HepG2 (cell line): Measurements from ENCODE around the gene ANKLE1. TPM values are rescaled to one million over a fixed set of nuclear protein-coding genes. Genes with fewer than 3 reads are reported as not detected.

ENCODE experiments used
- BORCS8-MEF2B ChIP-seq: sonication (generic); formaldehyde crosslinking; IDR thresholded peaks from 2 replicates; pipeline ENCODE4 v1.8.0; 2022; ENCODE audit warnings: mild to moderate bottlenecking, missing genetic modification reagents
- ERF ChIP-seq: IDR thresholded peaks from 2 replicates; pipeline ENCODE4 v1.6.1; 2018; ENCODE audit warnings: missing biosample characterization, missing genetic modification reagents
- FOXA1 ChIP-seq, 2 experiments: fragments of 450-650 bp in 1 of 2; sonication (generic) in 1 of 2; formaldehyde crosslinking in 1 of 2; IDR thresholded peaks; 2 replicates each; pipeline versions ENCODE4 v1.4.0 to v1.6.1; 2016 to 2020; ENCODE audit warnings: missing genetic modification reagents in 1 of 2
- PRPF4 ChIP-seq: fragments of 200-400 bp; formaldehyde crosslinking; IDR thresholded peaks from 2 replicates; pipeline ENCODE4 v1.6.1; 2016; ENCODE audit warnings: low read length, low read depth; ENCODE audit not compliant: poor library complexity, severe bottlenecking
- REPIN1 ChIP-seq: sonication (generic); formaldehyde crosslinking; IDR thresholded peaks from 2 replicates; pipeline ENCODE4 v1.8.0; 2022; ENCODE audit warnings: missing genetic modification reagents, low read depth, mild to moderate bottlenecking, borderline replicate concordance
- ZBTB43 ChIP-seq: sonication (generic); formaldehyde crosslinking; conservative IDR thresholded peaks from 2 replicates; pipeline ENCODE4 v1.4.0; 2020; ENCODE audit warnings: missing genetic modification reagents
- ZEB1 ChIP-seq: IDR thresholded peaks from 2 replicates; pipeline ENCODE4 v1.6.1; 2012; ENCODE audit warnings: mild to moderate bottlenecking, low read depth, inconsistent platforms; ENCODE audit not compliant: insufficient replicate concordance
- ZFY ChIP-seq: sonication (generic); formaldehyde crosslinking; IDR thresholded peaks from 2 replicates; pipeline ENCODE4 v1.4.0; 2020; ENCODE audit warnings: missing genetic modification reagents
- ZNF138 ChIP-seq: sonication (generic); formaldehyde crosslinking; IDR thresholded peaks from 2 replicates; pipeline ENCODE4 v1.5.0; 2020; ENCODE audit warnings: mild to moderate bottlenecking, low read depth, missing genetic modification reagents
- ZNF337 ChIP-seq: sonication (generic); formaldehyde crosslinking; IDR thresholded peaks from 2 replicates; pipeline ENCODE4 v1.5.1; 2020; ENCODE audit warnings: missing genetic modification reagents, low read depth, mild to moderate bottlenecking, borderline replicate concordance
- ZNF563 ChIP-seq: sonication (generic); formaldehyde crosslinking; IDR thresholded peaks from 2 replicates; pipeline ENCODE4 v1.8.0; 2022; ENCODE audit warnings: mild to moderate bottlenecking, moderate library complexity, missing genetic modification reagents
- ZNF572 ChIP-seq: sonication (generic); formaldehyde crosslinking; IDR thresholded peaks from 2 replicates; pipeline ENCODE4 v1.5.1; 2020; ENCODE audit warnings: mild to moderate bottlenecking, missing genetic modification reagents
- ZNF615 ChIP-seq: sonication (generic); formaldehyde crosslinking; IDR thresholded peaks from 2 replicates; pipeline ENCODE4 v1.5.0; 2020; ENCODE audit warnings: mild to moderate bottlenecking, missing genetic modification reagents, borderline replicate concordance
- polyA plus RNA-seq, 8 experiments: library from polyadenylated mRNA; depleted of rRNA in 3 of 8; stranded (reverse) in 7 of 8; unstranded in 1 of 8; fragments of >200 nt; fragmentation: Illumina TruSeq in 4 of 8; extraction: Trizol in 4 of 8; gene quantifications; 2 replicates each; pipeline versions ENCODE4 v1.2.1 to v1.2.3, GENCODE V29; 2011 to 2016; ENCODE audit warnings: low read depth in 4 of 8, missing spikeins in 1 of 8, mixed read lengths in 1 of 8; ENCODE audit not compliant: insufficient read depth in 1 of 8
- total RNA-seq, 5 experiments: library from RNA; depleted of rRNA; stranded (reverse); fragments of >200 nt; fragmentation: Illumina TruSeq; extraction: Trizol; gene quantifications; 2 replicates each; pipeline ENCODE4 v1.2.3, GENCODE V29; 2016; ENCODE audit warnings: low read depth in 1 of 5
- TF ChIP-seq, protein P1 (sequence below): sonication (generic); formaldehyde crosslinking; IDR thresholded peaks from 2 replicates; pipeline ENCODE4 v1.5.0; 2020; ENCODE audit warnings: mild to moderate bottlenecking, missing genetic modification reagents
- TF ChIP-seq, protein P2 (sequence below): sonication (generic); formaldehyde crosslinking; IDR thresholded peaks from 2 replicates; pipeline ENCODE4 v1.8.1; 2022; ENCODE audit warnings: mild to moderate bottlenecking, missing genetic modification reagents
- TF ChIP-seq, protein P3 (sequence below): sonication (generic); formaldehyde crosslinking; IDR thresholded peaks from 2 replicates; pipeline ENCODE4 v1.5.0; 2020; ENCODE audit warnings: mild to moderate bottlenecking, missing genetic modification reagents
- TF ChIP-seq, protein P4 (sequence below): IDR thresholded peaks from 2 replicates; pipeline ENCODE4 v1.6.1; 2016
- TF ChIP-seq, protein P5 (sequence below): IDR thresholded peaks from 2 replicates; pipeline ENCODE4 v1.6.1; 2018; ENCODE audit warnings: missing genetic modification reagents, mild to moderate bottlenecking, missing compliant biosample characterization

The ANKLE1 gene
- total and polyA plus RNA-seq, 2 of the 13 experiments (the other 11 are each of a cell fraction or from before 2014, with no cell fraction given) = 0.69 to 1.5 TPM

DNA sequence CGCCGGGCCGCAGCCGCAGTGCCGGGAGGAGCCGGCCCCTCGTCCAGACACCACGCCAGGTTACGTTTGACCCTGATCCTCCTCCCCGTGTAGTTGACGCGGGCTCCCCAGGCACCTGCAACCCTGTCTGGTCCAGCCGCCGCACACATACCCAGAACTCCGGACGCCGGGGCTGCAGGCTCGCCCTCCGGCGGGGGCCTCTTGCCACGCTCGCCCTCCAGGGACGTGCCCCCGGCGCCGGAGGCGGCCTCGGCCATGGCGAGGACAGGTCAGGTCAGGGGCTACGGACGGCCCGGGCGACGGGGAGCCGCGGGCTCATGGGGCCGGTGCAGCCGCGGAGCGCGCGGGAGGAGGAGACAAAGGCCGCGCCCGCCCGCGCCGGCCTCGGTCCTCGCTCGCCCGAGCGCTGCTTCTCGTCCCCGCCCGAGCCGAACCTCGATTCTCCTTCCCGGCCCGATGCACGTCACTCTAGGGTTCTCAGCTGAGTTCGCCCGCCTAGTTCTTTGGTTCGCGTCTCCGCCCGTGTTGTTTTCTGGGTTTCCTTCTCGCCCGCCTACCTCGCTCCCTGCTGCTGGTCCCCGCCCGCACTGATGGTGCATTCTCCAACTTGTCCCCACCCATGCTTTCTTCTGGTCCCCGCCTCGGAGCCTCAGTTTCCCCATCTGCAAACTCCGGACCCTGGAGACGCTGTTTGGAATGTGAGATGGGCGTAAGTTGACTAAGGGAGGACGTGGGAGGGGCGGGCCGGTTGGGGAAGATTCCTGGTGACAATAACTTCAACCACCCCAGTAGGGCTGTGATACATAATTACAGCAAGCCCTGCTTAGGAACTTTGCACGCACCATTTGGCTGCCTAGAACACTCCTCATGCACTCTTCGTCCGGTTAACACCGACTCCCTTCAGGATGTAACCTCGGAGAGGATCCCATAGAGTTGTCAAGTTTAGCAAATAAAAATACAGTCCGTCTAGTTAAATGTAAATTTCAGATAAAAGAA, 53.0 kb downstream of the ANKLE1 start, which contains the start of gene ANO8 (continued):
- TF ChIP-seq, protein P1, sequence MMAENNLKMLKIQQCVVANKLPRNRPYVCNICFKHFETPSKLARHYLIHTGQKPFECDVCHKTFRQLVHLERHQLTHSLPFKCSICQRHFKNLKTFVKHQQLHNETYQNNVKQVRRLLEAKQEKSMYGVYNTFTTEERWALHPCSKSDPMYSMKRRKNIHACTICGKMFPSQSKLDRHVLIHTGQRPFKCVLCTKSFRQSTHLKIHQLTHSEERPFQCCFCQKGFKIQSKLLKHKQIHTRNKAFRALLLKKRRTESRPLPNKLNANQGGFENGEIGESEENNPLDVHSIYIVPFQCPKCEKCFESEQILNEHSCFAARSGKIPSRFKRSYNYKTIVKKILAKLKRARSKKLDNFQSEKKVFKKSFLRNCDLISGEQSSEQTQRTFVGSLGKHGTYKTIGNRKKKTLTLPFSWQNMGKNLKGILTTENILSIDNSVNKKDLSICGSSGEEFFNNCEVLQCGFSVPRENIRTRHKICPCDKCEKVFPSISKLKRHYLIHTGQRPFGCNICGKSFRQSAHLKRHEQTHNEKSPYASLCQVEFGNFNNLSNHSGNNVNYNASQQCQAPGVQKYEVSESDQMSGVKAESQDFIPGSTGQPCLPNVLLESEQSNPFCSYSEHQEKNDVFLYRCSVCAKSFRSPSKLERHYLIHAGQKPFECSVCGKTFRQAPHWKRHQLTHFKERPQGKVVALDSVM (CRISPR knock-in tag) = peak; percentile 88
- TF ChIP-seq, protein P2, sequence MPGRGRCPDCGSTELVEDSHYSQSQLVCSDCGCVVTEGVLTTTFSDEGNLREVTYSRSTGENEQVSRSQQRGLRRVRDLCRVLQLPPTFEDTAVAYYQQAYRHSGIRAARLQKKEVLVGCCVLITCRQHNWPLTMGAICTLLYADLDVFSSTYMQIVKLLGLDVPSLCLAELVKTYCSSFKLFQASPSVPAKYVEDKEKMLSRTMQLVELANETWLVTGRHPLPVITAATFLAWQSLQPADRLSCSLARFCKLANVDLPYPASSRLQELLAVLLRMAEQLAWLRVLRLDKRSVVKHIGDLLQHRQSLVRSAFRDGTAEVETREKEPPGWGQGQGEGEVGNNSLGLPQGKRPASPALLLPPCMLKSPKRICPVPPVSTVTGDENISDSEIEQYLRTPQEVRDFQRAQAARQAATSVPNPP (CRISPR knock-in tag) = 0 out of 2 replicates have a peak, but pooled peaks have one; percentile 32
- no peak for TF ChIP-seq ZEB1
- TF ChIP-seq FOXA1 (IDR thresholded peaks at IDR 0.05) = no peak
- TF ChIP-seq FOXA1 (CRISPR knock-in tag; IDR thresholded peaks at IDR 0.05) = no peak
- TF ChIP-seq ZNF572 (CRISPR knock-in tag) = no peak
- TF ChIP-seq ZNF563 (CRISPR knock-in tag) = no peak; the same call in 1 of the 2 replicates
- TF ChIP-seq, protein P3, sequence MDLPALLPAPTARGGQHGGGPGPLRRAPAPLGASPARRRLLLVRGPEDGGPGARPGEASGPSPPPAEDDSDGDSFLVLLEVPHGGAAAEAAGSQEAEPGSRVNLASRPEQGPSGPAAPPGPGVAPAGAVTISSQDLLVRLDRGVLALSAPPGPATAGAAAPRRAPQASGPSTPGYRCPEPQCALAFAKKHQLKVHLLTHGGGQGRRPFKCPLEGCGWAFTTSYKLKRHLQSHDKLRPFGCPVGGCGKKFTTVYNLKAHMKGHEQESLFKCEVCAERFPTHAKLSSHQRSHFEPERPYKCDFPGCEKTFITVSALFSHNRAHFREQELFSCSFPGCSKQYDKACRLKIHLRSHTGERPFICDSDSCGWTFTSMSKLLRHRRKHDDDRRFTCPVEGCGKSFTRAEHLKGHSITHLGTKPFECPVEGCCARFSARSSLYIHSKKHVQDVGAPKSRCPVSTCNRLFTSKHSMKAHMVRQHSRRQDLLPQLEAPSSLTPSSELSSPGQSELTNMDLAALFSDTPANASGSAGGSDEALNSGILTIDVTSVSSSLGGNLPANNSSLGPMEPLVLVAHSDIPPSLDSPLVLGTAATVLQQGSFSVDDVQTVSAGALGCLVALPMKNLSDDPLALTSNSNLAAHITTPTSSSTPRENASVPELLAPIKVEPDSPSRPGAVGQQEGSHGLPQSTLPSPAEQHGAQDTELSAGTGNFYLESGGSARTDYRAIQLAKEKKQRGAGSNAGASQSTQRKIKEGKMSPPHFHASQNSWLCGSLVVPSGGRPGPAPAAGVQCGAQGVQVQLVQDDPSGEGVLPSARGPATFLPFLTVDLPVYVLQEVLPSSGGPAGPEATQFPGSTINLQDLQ (CRISPR knock-in tag) = no peak
- TF ChIP-seq REPIN1 (CRISPR knock-in tag) = peak; percentile 79
- no peak for TF ChIP-seq ZNF337 (CRISPR knock-in tag)
- TF ChIP-seq PRPF4 = no peak
- TF ChIP-seq, protein P4, sequence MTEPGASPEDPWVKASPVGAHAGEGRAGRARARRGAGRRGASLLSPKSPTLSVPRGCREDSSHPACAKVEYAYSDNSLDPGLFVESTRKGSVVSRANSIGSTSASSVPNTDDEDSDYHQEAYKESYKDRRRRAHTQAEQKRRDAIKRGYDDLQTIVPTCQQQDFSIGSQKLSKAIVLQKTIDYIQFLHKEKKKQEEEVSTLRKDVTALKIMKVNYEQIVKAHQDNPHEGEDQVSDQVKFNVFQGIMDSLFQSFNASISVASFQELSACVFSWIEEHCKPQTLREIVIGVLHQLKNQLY (CRISPR knock-in tag) = no peak
- TF ChIP-seq BORCS8-MEF2B (CRISPR knock-in tag) = peak; percentile 45; the same call in 1 of the 2 replicates
- TF ChIP-seq ZFY (CRISPR knock-in tag) = peak; percentile 94
- TF ChIP-seq ERF = peak; percentile 37; the same call in 1 of the 2 replicates
- no peak for TF ChIP-seq ZNF615 (CRISPR knock-in tag)
- TF ChIP-seq ZNF138 = no peak
- TF ChIP-seq, protein P5, sequence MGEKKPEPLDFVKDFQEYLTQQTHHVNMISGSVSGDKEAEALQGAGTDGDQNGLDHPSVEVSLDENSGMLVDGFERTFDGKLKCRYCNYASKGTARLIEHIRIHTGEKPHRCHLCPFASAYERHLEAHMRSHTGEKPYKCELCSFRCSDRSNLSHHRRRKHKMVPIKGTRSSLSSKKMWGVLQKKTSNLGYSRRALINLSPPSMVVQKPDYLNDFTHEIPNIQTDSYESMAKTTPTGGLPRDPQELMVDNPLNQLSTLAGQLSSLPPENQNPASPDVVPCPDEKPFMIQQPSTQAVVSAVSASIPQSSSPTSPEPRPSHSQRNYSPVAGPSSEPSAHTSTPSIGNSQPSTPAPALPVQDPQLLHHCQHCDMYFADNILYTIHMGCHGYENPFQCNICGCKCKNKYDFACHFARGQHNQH (CRISPR knock-in tag) = peak; percentile 49; the same call in 1 of the 2 replicates
- TF ChIP-seq ZBTB43 (CRISPR knock-in tag) = 0 out of 2 replicates have a peak, but pooled peaks have one; percentile 44
